Upper lobe of left lung (tissue), 6 donors: Measurements from ENCODE around the gene VHLL. TPM values are rescaled to one million over a fixed set of nuclear protein-coding genes. Genes with fewer than 3 reads are reported as not detected.
A peak's percentile ranks its signal among the peaks of the same experiment; 100 is the strongest.

ENCODE experiments used
- ATAC-seq, 2 donors: fragments of 200-7000 bp; cut with Tn5 transposase; one replicate each; pipeline ENCODE4 v1.9.1; 2022; ENCODE audit warnings: mild to moderate bottlenecking in 2 of 2, moderate library complexity in 2 of 2; ENCODE audit not compliant: low FRiP score in 2 of 2
- DNase-seq, 2 donors: peaks; one replicate each; pipeline ENCODE4 v3.0.0-alpha.2; 2019 to 2020
- H3K27ac ChIP-seq, 4 donors: fragments of 200-600 bp; sonication (generic); one replicate each; pipeline ENCODE4 v1.5.1; 2016 to 2019
- H3K27me3 ChIP-seq, 4 donors: fragments of 200-600 bp; sonication (generic); one replicate each; pipeline ENCODE4 v1.5.1; 2017 to 2019
- H3K36me3 ChIP-seq, 4 donors: fragments of 200-600 bp; sonication (generic); one replicate each; pipeline ENCODE4 v1.5.1; 2016 to 2019
- H3K4me1 ChIP-seq, 4 donors: fragments of 200-600 bp; sonication (generic); one replicate each; pipeline ENCODE4 v1.5.1; 2018 to 2019
- H3K4me3 ChIP-seq, 4 donors: fragments of 200-600 bp; sonication (generic); one replicate each; pipeline ENCODE4 v1.5.1; 2017 to 2019; ENCODE audit warnings: mild to moderate bottlenecking in 2 of 4, moderate library complexity in 1 of 4
- H3K9me3 ChIP-seq, 4 donors: fragments of 200-600 bp; sonication (generic); one replicate each; pipeline ENCODE4 v1.5.1; 2018 to 2019
- CTCF ChIP-seq, 6 experiments: fragments of 450-650 bp in 4 of 6; fragments of 200-600 bp in 2 of 6; sonication (generic) in 2 of 6; IDR thresholded peaks; one replicate each; pipeline ENCODE4 v1.5.1; 2016 to 2019; ENCODE audit warnings: antibody characterized with exemption in 6 of 6
- EP300 ChIP-seq, 4 donors: sonication (generic); formaldehyde crosslinking; IDR thresholded peaks; one replicate each; pipeline ENCODE4 v1.5.1; 2017; ENCODE audit warnings: antibody characterized with exemption in 4 of 4, control low read depth in 2 of 4
- POLR2A ChIP-seq, 4 donors: fragments of 450-650 bp; IDR thresholded peaks; one replicate each; pipeline ENCODE4 v1.5.1; 2016 to 2017; ENCODE audit warnings: antibody characterized with exemption in 4 of 4, mild to moderate bottlenecking in 2 of 4
- POLR2AphosphoS5 ChIP-seq, 2 donors: sonication (generic); formaldehyde crosslinking; IDR thresholded peaks; one replicate each; pipeline ENCODE4 v1.5.1; 2017; ENCODE audit warnings: antibody characterized with exemption in 2 of 2
- WGBS, 2 donors: methylation state at CpG; one replicate each; pipeline ENCODE4 v1.1.5; 2017 to 2018; 5-methylcytosine and 5-hydroxymethylcytosine counted together
- total RNA-seq, 6 donors: library from RNA; depleted of rRNA in 4 of 6; stranded (reverse); fragments of >200 nt in 4 of 6; gene quantifications; one replicate each; pipeline versions ENCODE4 v1.1.0 to v1.2.1, GENCODE V29; 2016 to 2021
- donor health status: DM: no; HTN: no; CAD: no; lungs with moderate emphysema.
- donor health status: DM: no; HTN: yes; CAD: no; lungs with severe emphysema.

VHLL gene
- total RNA-seq, 6 donors from 2014 or later, result 7.3 TPM; not detected in 5

- 94 to 95% methylated on average over 9 of the region's 9 CpGs for WGBS, 2 donors
- Histone ChIP-seq H3K4me1 (no peaks in the 10 kb centered on the region), H3K36me3 (peaks cover 65 to 98% (median 95%) of the 10 kb centered on the region in 4 donors), H3K27me3 (no peaks in the 10 kb centered on the region), H3K27ac (no peak overlapping the region), H3K4me3 (no peak overlapping the region), H3K9me3 (no peaks in the 10 kb centered on the region)
- TF ChIP-seq EP300 (IDR thresholded peaks at IDR 0.05), result no peak
- no peak for TF ChIP-seq CTCF (IDR thresholded peaks at IDR 0.05)
- no peak for TF ChIP-seq POLR2A (IDR thresholded peaks at IDR 0.05)
- TF ChIP-seq POLR2AphosphoS5 (IDR thresholded peaks at IDR 0.05), result no peak
- DNase-seq (no peak), ATAC-seq (no peak)
These were observed 35.8 kb downstream of the VHLL start for GRCh38 chr1:156263288-156263655.

GRCh38 chr1:156262461-156263287 lies 36.4 kb downstream of the VHLL start:
- H3K9me3 ChIP-seq, result no peaks in the 10 kb centered on the region
- TF ChIP-seq CTCF (IDR thresholded peaks at IDR 0.05), result no peak
- no peak for TF ChIP-seq POLR2A (IDR thresholded peaks at IDR 0.05)
- no peak for TF ChIP-seq POLR2AphosphoS5 (IDR thresholded peaks at IDR 0.05)
- TF ChIP-seq EP300 (IDR thresholded peaks at IDR 0.05), result no peak
- WGBS, 2 donors, result 86 to 89% methylated on average over 9 of the region's 9 CpGs
- no peaks in the 10 kb centered on the region for H3K4me1 ChIP-seq
- no peak overlapping the region for H3K27ac ChIP-seq
- DNase-seq, result no peak
- ATAC-seq, result peak in 1 of 2 donors; percentile 45
- no peak overlapping the region for H3K4me3 ChIP-seq
- no peaks in the 10 kb centered on the region for H3K27me3 ChIP-seq
- H3K36me3 ChIP-seq, result peaks cover 66 to 98% (median 95%) of the 10 kb centered on the region in 4 donors

GRCh38 chr1:156260896-156261295 lies 38.2 kb downstream of the VHLL start:
- ATAC-seq (no peak), DNase-seq (no peak)
- WGBS, 2 donors, result 91 to 97% methylated on average over 2 of the region's 2 CpGs
- H3K27me3 ChIP-seq, result no peaks in the 10 kb centered on the region
- H3K9me3 ChIP-seq, result no peaks in the 10 kb centered on the region
- no peak overlapping the region for H3K4me3 ChIP-seq
- H3K4me1 ChIP-seq, result no peaks in the 10 kb centered on the region
- H3K27ac ChIP-seq, result no peak overlapping the region
- peaks cover 64 to 97% (median 89%) of the 10 kb centered on the region in 4 donors for H3K36me3 ChIP-seq
- TF ChIP-seq EP300 (IDR thresholded peaks at IDR 0.05) (no peak), POLR2AphosphoS5 (IDR thresholded peaks at IDR 0.05) (no peak), POLR2A (IDR thresholded peaks at IDR 0.05) (no peak), CTCF (IDR thresholded peaks at IDR 0.05) (no peak)

GRCh38 chr1:156259805-156260204 lies 39.3 kb downstream of the VHLL start:
- Histone ChIP-seq H3K36me3 (peaks cover 63 to 97% (median 89%) of the 10 kb centered on the region in 4 donors), H3K4me1 (no peaks in the 10 kb centered on the region), H3K27me3 (no peaks in the 10 kb centered on the region), H3K9me3 (no peaks in the 10 kb centered on the region), H3K4me3 (no peak overlapping the region), H3K27ac (no peak overlapping the region)
- 91 to 95% methylated on average over 3 of the region's 3 CpGs for WGBS, 2 donors
- ATAC-seq (no peak), DNase-seq (no peak)
- TF ChIP-seq POLR2AphosphoS5 (IDR thresholded peaks at IDR 0.05) (no peak), EP300 (IDR thresholded peaks at IDR 0.05) (no peak), CTCF (IDR thresholded peaks at IDR 0.05) (no peak)

GRCh38 chr1:156258859-156259258 lies 40.2 kb downstream of the VHLL start:
- H3K36me3 ChIP-seq, result peaks cover 59 to 97% (median 87%) of the 10 kb centered on the region in 4 donors
- H3K27ac ChIP-seq, result no peak overlapping the region
- no peaks in the 10 kb centered on the region for H3K27me3 ChIP-seq
- DNase-seq (no peak), ATAC-seq (no peak)
- no peak overlapping the region for H3K4me3 ChIP-seq
- 94 to 98% methylated on average over 7 to 8 of the region's 8 CpGs for WGBS, 2 donors
- H3K4me1 ChIP-seq, result no peaks in the 10 kb centered on the region
- H3K9me3 ChIP-seq, result no peaks in the 10 kb centered on the region
- TF ChIP-seq EP300 (IDR thresholded peaks at IDR 0.05), result no peak
- TF ChIP-seq POLR2AphosphoS5 (IDR thresholded peaks at IDR 0.05), result no peak
- TF ChIP-seq CTCF (IDR thresholded peaks at IDR 0.05), result no peak
- TF ChIP-seq POLR2A (IDR thresholded peaks at IDR 0.05), result no peak
